Cardiac muscle cell (in vitro differentiated cells and primary cell): ENCODE results near the gene D2HGDH. TPM values are rescaled to one million over a fixed set of nuclear protein-coding genes. Genes with fewer than 3 reads are reported as not detected.

Source experiments
- DNase-seq, 2 donors: peaks; one replicate each; pipeline versions ENCODE4 v3.0.0 to v3.0.0-alpha.2; 2010 to 2017; ENCODE audit warnings: low read depth in 1 of 2, low spot score in 1 of 2
- H3K27ac ChIP-seq: fragments of 200-600 bp; sonication (generic); 2 replicates; pipeline ENCODE4 v1.5.1; 2016
- H3K27me3 ChIP-seq: fragments of 200-600 bp; sonication (generic); 2 replicates; pipeline ENCODE4 v1.6.0; 2016; ENCODE audit warnings: control low read depth
- H3K36me3 ChIP-seq: fragments of 200-600 bp; sonication (generic); 2 replicates; pipeline ENCODE4 v1.5.1; 2016; ENCODE audit warnings: control low read depth
- H3K4me1 ChIP-seq: fragments of 200-600 bp; sonication (generic); 2 replicates; pipeline ENCODE4 v1.8.1; 2017; ENCODE audit warnings: low read depth, mild to moderate bottlenecking, mixed run types
- H3K4me3 ChIP-seq: fragments of 200-600 bp; sonication (generic); 2 replicates; pipeline ENCODE4 v1.5.1; 2016; ENCODE audit warnings: mild to moderate bottlenecking
- H3K9me3 ChIP-seq: fragments of 200-600 bp; sonication (generic); 2 replicates; pipeline ENCODE4 v1.5.1; 2017; ENCODE audit warnings: low read depth, mild to moderate bottlenecking, control low read depth
- polyA plus RNA-seq: library from polyadenylated mRNA; unstranded; fragments of >200 nt; fragmentation: Nextera tagmentation; extraction: Ambion mirVana; gene quantifications from 2 replicates; pipeline ENCODE4 v1.2.1, GENCODE V29; 2016
- total RNA-seq: library from RNA; depleted of rRNA; stranded (reverse); fragments of >200 nt; gene quantifications from 2 replicates; pipeline ENCODE4 v1.2.3, GENCODE V29; 2016
- TF ChIP-seq, protein P1 (sequence below): IDR thresholded peaks from 2 replicates; pipeline ENCODE4 v1.5.1; 2012; ENCODE audit warnings: low read depth, mild to moderate bottlenecking, low read length

D2HGDH gene
- total and polyA plus RNA-seq, 2 experiments from 2014 or later, result 24.6 to 26.8 TPM

DNA sequence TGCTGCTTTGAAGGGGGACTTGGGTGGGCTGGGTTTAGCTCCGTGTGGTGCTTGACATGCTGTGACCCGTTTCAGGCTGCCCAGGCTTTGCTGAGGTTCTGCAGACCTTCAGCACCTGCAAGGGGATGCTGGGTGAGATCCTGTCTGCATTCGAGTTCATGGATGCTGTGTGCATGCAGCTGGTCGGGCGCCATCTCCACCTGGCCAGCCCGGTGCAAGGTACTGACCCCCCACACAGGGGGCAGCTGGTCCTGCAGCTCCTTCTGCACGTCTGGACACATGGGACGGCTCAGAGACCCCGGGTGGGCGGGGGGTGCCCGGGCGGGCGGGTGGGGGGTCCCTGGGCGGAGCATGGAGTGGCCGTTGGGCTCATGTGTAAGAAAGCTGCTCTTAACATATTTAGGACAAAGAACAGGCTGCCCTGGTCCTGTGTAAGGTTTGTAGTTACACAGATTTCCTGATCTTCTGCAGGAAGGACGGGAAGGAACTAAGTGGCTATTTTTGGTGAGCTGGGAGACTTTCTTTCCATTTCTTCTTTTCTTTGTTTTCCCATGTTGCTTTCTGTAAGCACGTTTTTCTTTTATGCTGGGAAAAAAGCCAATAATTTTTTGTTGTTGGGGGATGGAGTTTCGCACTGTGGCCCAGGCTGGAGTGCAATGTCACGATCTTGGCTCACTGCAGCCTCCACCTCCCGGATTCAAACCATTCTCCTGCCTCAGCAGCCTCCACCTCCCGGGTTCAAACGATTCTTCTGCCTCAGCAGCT is 15.8 kb downstream of the D2HGDH start:
- H3K27ac ChIP-seq, result no peak overlapping the region

DNA sequence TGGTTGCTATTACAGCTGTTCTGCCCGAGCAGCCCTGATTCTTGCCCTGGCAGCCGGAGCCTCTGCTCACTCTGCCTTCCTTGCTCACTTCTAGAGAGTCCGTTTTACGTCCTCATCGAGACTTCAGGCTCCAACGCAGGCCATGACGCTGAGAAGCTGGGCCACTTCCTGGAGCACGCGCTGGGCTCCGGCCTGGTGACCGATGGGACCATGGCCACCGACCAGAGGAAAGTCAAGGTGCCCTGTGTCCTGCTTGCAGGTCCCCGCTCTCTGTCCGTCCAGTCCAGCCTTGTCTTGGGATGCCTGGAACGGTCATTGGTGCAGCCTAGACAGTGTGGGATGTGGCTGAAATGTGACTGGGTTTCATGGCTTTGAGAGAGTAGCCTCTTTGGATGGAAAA is 16.7 kb downstream of the D2HGDH start:
- H3K27ac ChIP-seq, result no peak overlapping the region
- TF ChIP-seq, protein P1, sequence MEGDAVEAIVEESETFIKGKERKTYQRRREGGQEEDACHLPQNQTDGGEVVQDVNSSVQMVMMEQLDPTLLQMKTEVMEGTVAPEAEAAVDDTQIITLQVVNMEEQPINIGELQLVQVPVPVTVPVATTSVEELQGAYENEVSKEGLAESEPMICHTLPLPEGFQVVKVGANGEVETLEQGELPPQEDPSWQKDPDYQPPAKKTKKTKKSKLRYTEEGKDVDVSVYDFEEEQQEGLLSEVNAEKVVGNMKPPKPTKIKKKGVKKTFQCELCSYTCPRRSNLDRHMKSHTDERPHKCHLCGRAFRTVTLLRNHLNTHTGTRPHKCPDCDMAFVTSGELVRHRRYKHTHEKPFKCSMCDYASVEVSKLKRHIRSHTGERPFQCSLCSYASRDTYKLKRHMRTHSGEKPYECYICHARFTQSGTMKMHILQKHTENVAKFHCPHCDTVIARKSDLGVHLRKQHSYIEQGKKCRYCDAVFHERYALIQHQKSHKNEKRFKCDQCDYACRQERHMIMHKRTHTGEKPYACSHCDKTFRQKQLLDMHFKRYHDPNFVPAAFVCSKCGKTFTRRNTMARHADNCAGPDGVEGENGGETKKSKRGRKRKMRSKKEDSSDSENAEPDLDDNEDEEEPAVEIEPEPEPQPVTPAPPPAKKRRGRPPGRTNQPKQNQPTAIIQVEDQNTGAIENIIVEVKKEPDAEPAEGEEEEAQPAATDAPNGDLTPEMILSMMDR, result no peak
- no peaks in the 10 kb centered on the region for H3K4me1 ChIP-seq
- H3K9me3 ChIP-seq, result no peaks in the 10 kb centered on the region
- H3K36me3 ChIP-seq, result no peaks in the 10 kb centered on the region
- H3K4me3 ChIP-seq, result no peak overlapping the region
- H3K27me3 ChIP-seq, result no peaks in the 10 kb centered on the region
- no peak for DNase-seq

More for the DNA sequence above, 15.8 kb downstream of the D2HGDH start:
- Histone ChIP-seq H3K36me3 (no peaks in the 10 kb centered on the region), H3K27me3 (no peaks in the 10 kb centered on the region), H3K9me3 (no peaks in the 10 kb centered on the region), H3K4me1 (no peaks in the 10 kb centered on the region), H3K4me3 (no peak overlapping the region)
- DNase-seq, result no peak
- TF ChIP-seq, protein P1, result no peak

DNA sequence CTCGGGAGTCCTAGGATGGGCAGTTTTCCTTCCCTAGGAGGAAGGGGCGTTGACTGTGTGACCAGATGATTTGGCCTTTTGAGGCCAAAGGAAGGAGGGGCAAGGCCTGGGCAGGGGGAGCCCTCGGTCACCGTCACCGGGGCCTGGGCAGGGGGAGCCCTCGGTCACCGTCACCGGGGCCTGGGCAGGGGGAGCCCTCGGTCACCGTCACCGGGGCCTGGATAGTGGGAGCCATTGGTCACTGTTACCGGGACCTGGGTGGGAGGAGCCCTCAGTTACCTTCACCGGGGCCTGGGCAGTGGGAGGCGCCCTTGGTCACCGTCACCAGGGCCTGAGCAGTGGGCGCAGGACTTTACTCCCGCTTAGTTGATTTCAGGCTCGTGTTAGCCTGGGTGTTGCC is 17.3 kb downstream of the D2HGDH start:
- Histone ChIP-seq H3K36me3 (no peaks in the 10 kb centered on the region), H3K9me3 (no peaks in the 10 kb centered on the region), H3K4me3 (no peak overlapping the region), H3K27ac (no peak overlapping the region), H3K27me3 (no peaks in the 10 kb centered on the region), H3K4me1 (no peaks in the 10 kb centered on the region)
- TF ChIP-seq, protein P1, result no peak
- no peak for DNase-seq

DNA sequence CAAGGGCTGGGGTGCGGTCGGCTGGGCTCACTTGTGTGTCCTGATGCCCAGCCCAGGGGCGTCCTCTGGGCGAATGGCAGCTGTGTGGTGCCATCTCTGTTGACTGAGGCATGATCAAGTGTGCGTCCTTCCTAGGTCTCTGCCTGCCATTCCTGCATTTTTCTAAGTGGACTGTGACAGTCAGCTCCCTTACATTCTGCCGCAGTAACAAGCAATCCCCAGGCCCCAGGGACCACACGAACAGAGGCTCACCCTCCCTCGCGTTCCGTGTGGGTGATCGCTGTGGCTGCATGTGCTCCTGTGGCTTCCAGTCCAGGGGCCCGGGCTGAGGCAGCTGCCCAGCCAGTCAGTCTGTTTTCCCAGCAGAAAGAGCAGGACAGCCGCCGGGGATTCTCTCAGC is 17.8 kb downstream of the D2HGDH start:
- Histone ChIP-seq H3K9me3 (no peaks in the 10 kb centered on the region), H3K4me1 (no peaks in the 10 kb centered on the region), H3K36me3 (no peaks in the 10 kb centered on the region), H3K4me3 (no peak overlapping the region), H3K27me3 (no peaks in the 10 kb centered on the region), H3K27ac (no peak overlapping the region)
- TF ChIP-seq, protein P1, result no peak
- no peak for DNase-seq

DNA sequence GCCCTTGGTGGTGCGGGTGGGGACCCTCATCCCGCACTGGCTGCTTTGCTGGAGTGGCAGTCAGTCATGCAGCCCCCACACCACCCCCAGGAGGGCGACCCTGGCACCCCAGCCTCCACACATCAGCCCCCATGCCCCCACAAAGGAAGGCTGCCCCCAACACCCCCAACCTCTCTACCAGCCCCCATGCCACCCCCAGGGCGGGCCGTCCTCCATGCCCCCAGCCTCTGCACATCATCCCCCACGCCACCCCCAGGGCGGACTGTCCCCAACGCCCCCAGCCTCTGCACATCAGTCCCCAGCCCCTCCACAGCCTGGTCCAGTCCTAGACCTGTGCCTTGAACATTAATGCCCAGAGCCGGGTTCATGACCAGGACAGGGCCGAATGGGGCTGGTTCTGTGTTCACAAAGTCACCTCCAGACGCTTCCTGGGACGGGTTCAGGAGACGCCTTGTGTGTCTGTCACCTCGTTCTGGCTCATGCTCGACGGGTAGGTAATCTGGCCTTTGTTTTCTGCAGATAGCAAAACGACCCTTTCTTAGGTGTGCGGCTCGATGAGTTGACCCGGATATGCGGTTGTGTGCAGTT is 18.4 kb downstream of the D2HGDH start:
- H3K4me1 ChIP-seq, result no peaks in the 10 kb centered on the region
- H3K4me3 ChIP-seq, result no peak overlapping the region
- TF ChIP-seq, protein P1, result no peak
- DNase-seq, result no peak
- no peaks in the 10 kb centered on the region for H3K9me3 ChIP-seq
- no peaks in the 10 kb centered on the region for H3K36me3 ChIP-seq
- H3K27me3 ChIP-seq, result no peaks in the 10 kb centered on the region
- no peak overlapping the region for H3K27ac ChIP-seq
